OCI-LY3 (cell line): ENCODE measurements around the gene SHISA8.

Experiments
- CTCF ChIP-seq: fragments of 200-600, 300-600 bp; sonication (generic); IDR thresholded peaks from 2 replicates; pipeline ENCODE4 v1.5.1; 2014; ENCODE audit warnings: antibody characterized with exemption, low read length, low read depth
- EZH2phosphoT487 ChIP-seq: fragments of 200-600 bp; shearing (Covaris generic); IDR thresholded peaks from 2 replicates; pipeline ENCODE4 v1.6.1; 2018; ENCODE audit warnings: antibody characterized with exemption, mixed run types, low read depth

- TF ChIP-seq CTCF, result no peak
- no peak for TF ChIP-seq EZH2phosphoT487
Observed at GRCh38 chr22:41947424-41948080, 32.7 kb upstream of the SHISA8 start.
